SK-N-SH (cell line): ENCODE measurements around the gene EGF. TPM values are rescaled to one million over a fixed set of nuclear protein-coding genes. Genes with fewer than 3 reads are reported as not detected.

Source experiments
- CTCF ChIA-PET: fragments of 300-600, 350-600 bp; formaldehyde crosslinking; extraction: SDS; loops from one replicate; lab custom pipeline; 2021; lab: Yijun Ruan, JAX
- POLR2A ChIA-PET: fragments of 350-600 bp; sonication (Branson Sonifier 250); formaldehyde crosslinking; extraction: SDS; loops from one replicate; lab custom pipeline; 2020; ENCODE audit warnings: antibody characterized with exemption, inconsistent platforms; lab: Yijun Ruan, JAX
- DNase-seq: peaks from one replicate; pipeline ENCODE4 v3.0.0; 2012
- H2AFZ ChIP-seq: fragments of 200-600 bp; sonication (generic); 2 replicates; pipeline ENCODE4 v1.8.1; 2016; ENCODE audit warnings: antibody characterized with exemption, mild to moderate bottlenecking, low read depth
- H3F3A ChIP-seq: fragments of 200-600 bp; sonication (generic); replicated peaks from 2 replicates; pipeline ENCODE3; 2016; ENCODE audit warnings: antibody characterized with exemption, mild to moderate bottlenecking; ENCODE audit not compliant: insufficient read depth
- H3K27ac ChIP-seq, 2 experiments: fragments of 200-500 bp in 1 of 2; fragments of 200-600 bp in 1 of 2; sonication (Bioruptor generic) in 1 of 2; sonication (generic), shearing (Covaris generic) in 1 of 2; 2 replicates each; pipeline versions ENCODE4 v1.5.1 to v1.6.1; 2014 to 2016; ENCODE audit warnings: low read depth in 2 of 2, inconsistent platforms in 1 of 2, low read length in 1 of 2, mild to moderate bottlenecking in 1 of 2, mixed read lengths in 1 of 2
- H3K27me3 ChIP-seq: fragments of 200-600 bp; sonication (generic), shearing (Covaris generic); 2 replicates; pipeline ENCODE4 v1.6.1; 2016; ENCODE audit warnings: mixed run types; ENCODE audit not compliant: insufficient read depth
- H3K36me3 ChIP-seq, 2 experiments: fragments of 200-500 bp in 1 of 2; fragments of 200-600 bp in 1 of 2; sonication (Bioruptor generic) in 1 of 2; sonication (generic) in 1 of 2; replicated peaks in 1 of 2; 2 replicates each; pipeline versions ENCODE3 to v1.5.1; 2014 to 2016; ENCODE audit warnings: low read length in 1 of 2, mild to moderate bottlenecking in 1 of 2; ENCODE audit not compliant: insufficient read depth in 2 of 2, control insufficient read depth in 1 of 2
- H3K4me1 ChIP-seq, 2 experiments: fragments of 200-500 bp in 1 of 2; fragments of 200-600 bp in 1 of 2; sonication (Bioruptor generic) in 1 of 2; sonication (generic), shearing (Covaris generic) in 1 of 2; 2 replicates each; pipeline versions ENCODE4 v1.5.1 to v1.6.1; 2014 to 2016; ENCODE audit warnings: low read depth in 1 of 2, low read length in 1 of 2, mixed run types in 1 of 2; ENCODE audit not compliant: insufficient read depth in 2 of 2, control insufficient read depth in 1 of 2
- H3K4me2 ChIP-seq: fragments of 200-600 bp; sonication (generic), shearing (Covaris generic); 2 replicates; pipeline ENCODE4 v1.6.1; 2017; ENCODE audit warnings: mixed run types
- H3K4me3 ChIP-seq, 2 experiments: fragments of 200-500 bp in 1 of 2; fragments of 200-600 bp in 1 of 2; sonication (Bioruptor generic) in 1 of 2; sonication (generic), shearing (Covaris generic) in 1 of 2; 2 replicates each; pipeline versions ENCODE4 v1.5.1 to v1.8.1; 2014 to 2016; ENCODE audit warnings: low read depth in 2 of 2, inconsistent platforms in 1 of 2, low read length in 1 of 2, mild to moderate bottlenecking in 1 of 2, mixed read lengths in 1 of 2, moderate library complexity in 1 of 2
- H3K79me2 ChIP-seq: fragments of 200-600 bp; sonication (generic); 2 replicates; pipeline ENCODE4 v1.8.1; 2017; ENCODE audit warnings: mild to moderate bottlenecking; ENCODE audit not compliant: insufficient read depth
- H3K9ac ChIP-seq: fragments of 200-600 bp; sonication (generic); 2 replicates; pipeline ENCODE4 v1.6.1; 2017; ENCODE audit warnings: mixed run types
- H3K9me2 ChIP-seq: fragments of 200-600 bp; sonication (generic); 2 replicates; pipeline ENCODE4 v1.6.1; 2017; ENCODE audit warnings: mixed run types
- H3K9me3 ChIP-seq: fragments of 200-600 bp; sonication (generic); 2 replicates; pipeline ENCODE4 v1.6.1; 2017; ENCODE audit warnings: mixed run types, mild to moderate bottlenecking, moderate library complexity
- H4K20me1 ChIP-seq: fragments of 200-600 bp; sonication (generic); 2 replicates; pipeline ENCODE4 v1.6.1; 2017; ENCODE audit warnings: mild to moderate bottlenecking, mixed run types; ENCODE audit not compliant: insufficient read depth
- ELF1 ChIP-seq: IDR thresholded peaks from 2 replicates; pipeline ENCODE4 v1.4.0; 2012
- EP300 ChIP-seq, 2 experiments: IDR thresholded peaks; 2 replicates each; pipeline versions ENCODE4 v1.4.0 to v1.6.1; 2012; ENCODE audit warnings: borderline replicate concordance in 1 of 2, low read depth in 1 of 2, low read length in 1 of 2
- EZH2phosphoT487 ChIP-seq: fragments of 200-600 bp; sonication (generic); IDR thresholded peaks from 2 replicates; pipeline ENCODE4 v1.6.1; 2017; ENCODE audit warnings: low read depth, mixed run types, mild to moderate bottlenecking, antibody characterized with exemption, moderate library complexity, borderline replicate concordance
- GABPA ChIP-seq: IDR thresholded peaks from 2 replicates; pipeline ENCODE4 v1.4.0; 2012; ENCODE audit warnings: low read depth, mild to moderate bottlenecking
- GATA2 ChIP-seq: sonication (generic); formaldehyde crosslinking; IDR thresholded peaks from 2 replicates; pipeline ENCODE4 v1.5.0; 2020; ENCODE audit warnings: mild to moderate bottlenecking, missing genetic modification reagents
- MEF2A ChIP-seq: IDR thresholded peaks from 2 replicates; pipeline ENCODE4 v1.4.0; 2012; ENCODE audit warnings: low read depth, borderline replicate concordance
- REST ChIP-seq: IDR thresholded peaks from 2 replicates; pipeline ENCODE4 v1.6.1; 2012; ENCODE audit warnings: mild to moderate bottlenecking, low read depth, low read length, moderate library complexity
- RFX5 ChIP-seq: IDR thresholded peaks from 2 replicates; pipeline ENCODE4 v1.6.1; 2012; ENCODE audit warnings: mild to moderate bottlenecking, improper control_type of control experiment, low read length
- USF2 ChIP-seq: fragments of 150-350 bp; IDR thresholded peaks from 2 replicates; pipeline ENCODE4 v1.6.1; 2017; ENCODE audit warnings: antibody characterized with exemption, low read length, low read depth, borderline replicate concordance
- YY1 ChIP-seq: IDR thresholded peaks from 2 replicates; pipeline ENCODE4 v1.4.0; 2012; ENCODE audit warnings: low read depth, mild to moderate bottlenecking
- ZBTB33 ChIP-seq: IDR thresholded peaks from 2 replicates; pipeline ENCODE4 v1.4.0; 2012; ENCODE audit warnings: low read depth, borderline replicate concordance
- WGBS: methylation state at CpG from one replicate; pipeline ENCODE4 v1.1.6; 2017; ENCODE audit warnings: low lambda C conversion rate; 5-methylcytosine and 5-hydroxymethylcytosine counted together
- polyA plus RNA-seq, 3 experiments: library from polyadenylated mRNA; depleted of rRNA; stranded (reverse); fragments of >200 nt; gene quantifications; 2 replicates each; pipeline ENCODE4 v1.2.3, GENCODE V29; 2012
- TF ChIP-seq, protein P1 (sequence below): IDR thresholded peaks from 2 replicates; pipeline ENCODE4 v1.4.0; 2012; ENCODE audit warnings: low read depth

Gene EGF
- polyA plus RNA-seq, 1 of the 3 experiments (the other 2 are of a cell fraction): 0.89 TPM

DNA sequence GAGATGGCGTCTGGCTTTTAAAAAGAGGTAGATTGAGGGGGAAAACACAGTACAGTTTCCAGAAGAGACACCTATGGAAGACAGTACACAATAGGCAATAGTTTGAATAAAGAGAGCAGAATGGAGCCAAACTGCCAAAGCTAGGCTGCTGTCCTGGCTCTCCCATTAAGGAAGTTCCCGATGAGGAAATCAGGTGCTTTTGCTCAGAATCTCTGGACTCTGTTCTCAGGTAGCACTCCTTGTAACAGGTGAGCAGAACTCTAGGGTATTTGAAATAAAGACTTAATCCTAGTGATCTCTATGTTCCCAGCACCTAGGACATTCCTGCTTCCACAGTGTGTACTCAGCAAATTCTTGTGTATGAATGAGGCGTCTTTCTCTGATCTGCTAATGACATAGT, 1.6 kb downstream of the EGF start:
- Histone ChIP-seq H3K79me2 (no peaks in the 10 kb centered on the region), H3K9ac (no peak overlapping the region), H3K9me3 (no peaks in the 10 kb centered on the region), H3K36me3 (no peaks in the 10 kb centered on the region), H3K4me1 (no peaks in the 10 kb centered on the region), H4K20me1 (no peaks in the 10 kb centered on the region), H3F3A (no peaks in the 10 kb centered on the region), H3K4me2 (no peak overlapping the region), H3K4me3 (no peak overlapping the region), H2AFZ (no peak overlapping the region), H3K9me2 (no peaks in the 10 kb centered on the region), H3K27ac (no peak overlapping the region), H3K27me3 (peaks cover 11% of the 10 kb centered on the region; the same call in 1 of the 2 replicates)
- POLR2A ChIA-PET: no interaction called here
- DNase-seq: no peak
- CTCF ChIA-PET: no interaction called here
- TF ChIP-seq ZBTB33 (no peak), MEF2A (no peak), ELF1 (no peak), YY1 (no peak), RFX5 (no peak), GABPA (no peak), REST (no peak), EP300 (IDR thresholded peaks at IDR 0.05; ENCODE audit: borderline replicate concordance in 1 of 2, low read depth in 1 of 2, low read length in 1 of 2) (no peak), GATA2 (CRISPR knock-in tag) (no peak), USF2 (no peak), EZH2phosphoT487 (no peak)
- TF ChIP-seq, protein P1, sequence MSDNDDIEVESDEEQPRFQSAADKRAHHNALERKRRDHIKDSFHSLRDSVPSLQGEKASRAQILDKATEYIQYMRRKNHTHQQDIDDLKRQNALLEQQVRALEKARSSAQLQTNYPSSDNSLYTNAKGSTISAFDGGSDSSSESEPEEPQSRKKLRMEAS: no peak
- WGBS: 22% methylated on average over 3 of the region's 3 CpGs
